ENCODE measurements around the gene CHDH.

CHDH gene

GRCh38 chr3:53808496-53808895, 37.7 kb downstream of the CHDH start:
- no peak for DNase-seq (ENCODE audit: low read depth)

DNA sequence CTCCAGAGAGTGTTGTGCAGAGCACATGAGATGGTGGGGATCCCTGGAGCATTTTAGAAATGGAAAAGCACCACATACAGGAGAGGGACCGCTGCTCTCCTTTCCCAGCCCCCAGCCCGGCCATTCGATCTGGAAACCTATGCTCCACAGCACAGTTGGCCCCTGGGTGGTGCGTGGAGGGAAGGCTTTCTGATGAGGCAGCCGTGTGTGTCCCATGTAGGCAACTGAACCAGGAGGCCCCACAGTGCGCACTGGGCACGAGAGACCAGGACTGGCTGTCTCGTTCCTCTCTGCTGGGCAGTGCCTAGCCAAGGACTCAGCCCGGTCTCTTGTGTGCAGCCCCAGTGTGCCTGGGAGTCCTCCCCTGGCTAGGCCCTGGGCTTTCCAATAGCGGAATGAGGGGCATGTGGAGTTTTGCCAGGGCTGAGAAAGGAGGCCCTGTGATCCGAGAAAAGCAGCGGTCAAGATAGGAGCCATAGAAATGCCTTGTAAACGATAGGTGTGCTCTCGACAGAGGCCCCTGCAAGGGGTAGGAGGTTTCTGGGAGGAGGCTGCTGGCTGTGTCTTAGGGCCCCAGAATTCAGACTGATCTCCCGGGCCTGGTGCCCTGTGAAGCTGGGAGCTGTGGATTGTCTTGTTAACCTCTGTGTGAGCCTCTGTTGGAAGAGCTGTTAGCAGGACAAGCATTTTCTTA, 39.0 kb downstream of the CHDH start:
- no peak for DNase-seq (ENCODE audit: low read depth)

DNA sequence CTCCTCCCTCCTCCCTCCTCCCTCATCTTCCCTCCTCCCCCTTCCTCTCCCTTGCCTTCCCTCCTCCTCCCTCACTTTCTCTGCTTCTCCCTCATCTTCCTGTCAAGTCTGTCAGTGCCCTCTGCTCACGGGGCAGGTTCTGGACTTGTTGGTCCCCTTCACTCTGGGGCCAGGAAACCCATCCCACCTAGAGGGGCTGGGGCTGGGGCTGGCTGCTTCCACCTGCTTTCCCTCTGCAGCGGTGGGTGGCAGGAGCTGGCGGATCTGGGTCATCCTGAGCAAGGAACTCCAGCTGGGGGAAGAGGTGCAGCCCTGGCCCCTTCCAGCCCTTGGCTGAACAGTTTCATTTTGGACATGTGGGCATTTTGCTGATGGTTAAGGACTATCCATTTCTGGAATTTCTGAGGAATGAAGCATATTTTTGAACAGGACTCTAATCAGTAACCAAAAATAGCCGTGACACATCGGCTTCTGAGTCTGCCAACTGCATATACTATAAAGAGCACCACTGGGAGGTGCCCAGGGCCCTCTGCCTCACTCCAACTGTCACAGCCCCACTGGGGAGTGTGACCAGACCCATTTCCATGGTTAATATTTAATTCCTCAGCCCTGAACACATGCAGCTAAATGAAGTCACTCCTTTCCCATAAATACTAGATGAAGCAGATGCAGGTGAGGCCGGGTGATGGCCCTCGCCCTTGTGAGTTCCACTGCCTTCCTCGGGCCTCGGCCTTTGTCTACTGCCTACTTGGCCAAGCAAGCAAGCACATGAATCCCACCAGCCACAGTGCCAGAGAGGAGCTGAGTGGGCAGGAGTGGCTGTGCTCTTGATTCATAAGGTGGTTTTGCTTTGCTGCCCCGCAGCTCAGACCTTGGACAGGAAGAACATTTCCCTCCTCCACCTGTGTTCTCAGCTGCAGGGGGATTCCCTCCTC, 39.8 kb downstream of the CHDH start:
- DNase-seq (ENCODE audit: low read depth), result no peak

GRCh38 chr3:53805463-53806159, 40.6 kb downstream of the CHDH start:
- no peak for DNase-seq (ENCODE audit: low read depth)

DNA sequence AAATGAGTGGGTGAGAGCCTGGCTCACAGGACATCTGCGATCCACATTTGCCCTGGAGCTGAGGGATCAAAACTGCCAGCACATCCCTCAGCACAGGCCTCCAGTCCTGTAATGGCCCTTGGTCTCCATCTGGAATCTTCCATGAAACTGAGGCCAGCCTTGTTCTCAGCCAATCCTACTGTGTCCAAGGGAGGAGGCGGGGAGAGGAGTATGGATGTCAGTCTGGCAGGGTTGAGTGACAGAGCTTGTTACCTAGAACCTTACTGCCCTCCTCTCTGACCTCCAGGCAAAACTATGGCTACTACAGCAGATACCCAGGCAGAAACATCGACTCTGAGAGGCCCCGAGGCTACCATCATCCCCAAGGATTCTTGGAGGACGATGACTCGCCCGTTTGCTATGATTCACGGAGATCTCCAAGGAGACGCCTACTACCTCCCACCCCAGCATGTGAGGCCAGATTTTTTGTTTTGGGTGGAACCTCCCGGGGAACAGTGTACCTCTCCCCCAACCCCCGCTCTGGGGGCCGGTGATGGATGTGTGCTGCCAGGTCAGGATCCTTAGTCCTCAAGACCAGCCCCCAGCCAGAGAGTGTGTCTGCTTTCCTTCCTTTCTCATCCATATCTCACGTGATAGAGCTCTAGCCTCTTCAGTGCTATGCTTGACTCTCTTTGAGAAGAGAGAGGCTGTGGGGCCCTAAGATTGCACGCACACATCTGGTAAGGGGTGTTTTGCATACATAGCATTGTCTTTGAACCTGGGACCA, 41.3 kb downstream of the CHDH start:
- DNase-seq (ENCODE audit: low read depth), result peak; percentile 56

DNA sequence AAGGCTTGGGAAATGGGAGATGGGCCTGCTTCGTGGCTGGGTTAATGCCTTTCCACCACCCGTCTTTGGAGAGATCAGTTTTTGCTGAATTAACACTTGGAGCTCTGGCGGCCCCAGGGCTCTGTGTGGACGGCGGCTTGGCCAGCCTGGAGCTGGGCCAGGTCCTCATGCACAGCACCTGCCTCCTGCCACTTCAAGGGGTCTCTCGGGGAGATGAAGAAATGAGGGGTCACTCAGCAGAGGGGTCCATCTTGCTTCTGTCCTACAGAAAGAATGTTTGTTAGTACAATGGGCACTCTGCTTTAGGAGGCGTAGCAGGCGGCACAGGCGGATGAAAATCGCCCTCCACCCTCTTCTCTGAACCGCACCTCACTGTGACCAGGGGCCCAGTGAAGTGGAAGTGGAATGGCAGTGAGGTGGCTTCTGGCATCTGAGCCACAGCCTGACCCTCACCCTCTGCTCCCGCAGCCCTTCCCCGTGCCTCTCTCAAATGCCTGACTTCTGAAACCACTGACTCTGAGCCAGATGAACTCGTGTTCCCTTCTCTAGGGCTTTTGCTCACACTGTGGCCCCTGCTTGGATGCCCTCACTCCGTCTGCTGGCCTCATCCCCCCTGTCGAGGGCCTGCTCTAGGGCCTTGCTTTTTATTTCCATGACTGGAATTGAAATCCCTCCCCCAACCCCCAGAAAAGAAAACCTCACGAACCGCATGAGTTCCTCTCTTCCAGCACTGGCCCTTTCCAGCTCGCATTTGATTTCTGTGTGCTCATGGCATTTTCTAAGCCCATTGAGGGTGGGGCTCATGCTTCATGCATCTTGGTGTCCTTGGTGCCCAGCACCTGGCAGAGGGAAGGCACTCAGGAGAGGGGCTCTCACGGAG, 42.2 kb downstream of the CHDH start:
- DNase-seq (ENCODE audit: low read depth), result no peak

GRCh38 chr3:53803124-53803815, 42.9 kb downstream of the CHDH start:
- no peak for DNase-seq (ENCODE audit: low read depth)

- DNase-seq (ENCODE audit: low read depth), result no peak
Observed at GRCh38 chr3:53802256-53802880, 43.9 kb downstream of the CHDH start.

- DNase-seq (ENCODE audit: low read depth), result no peak
Observed at GRCh38 chr3:53801319-53801718, 44.9 kb downstream of the CHDH start.

DNA sequence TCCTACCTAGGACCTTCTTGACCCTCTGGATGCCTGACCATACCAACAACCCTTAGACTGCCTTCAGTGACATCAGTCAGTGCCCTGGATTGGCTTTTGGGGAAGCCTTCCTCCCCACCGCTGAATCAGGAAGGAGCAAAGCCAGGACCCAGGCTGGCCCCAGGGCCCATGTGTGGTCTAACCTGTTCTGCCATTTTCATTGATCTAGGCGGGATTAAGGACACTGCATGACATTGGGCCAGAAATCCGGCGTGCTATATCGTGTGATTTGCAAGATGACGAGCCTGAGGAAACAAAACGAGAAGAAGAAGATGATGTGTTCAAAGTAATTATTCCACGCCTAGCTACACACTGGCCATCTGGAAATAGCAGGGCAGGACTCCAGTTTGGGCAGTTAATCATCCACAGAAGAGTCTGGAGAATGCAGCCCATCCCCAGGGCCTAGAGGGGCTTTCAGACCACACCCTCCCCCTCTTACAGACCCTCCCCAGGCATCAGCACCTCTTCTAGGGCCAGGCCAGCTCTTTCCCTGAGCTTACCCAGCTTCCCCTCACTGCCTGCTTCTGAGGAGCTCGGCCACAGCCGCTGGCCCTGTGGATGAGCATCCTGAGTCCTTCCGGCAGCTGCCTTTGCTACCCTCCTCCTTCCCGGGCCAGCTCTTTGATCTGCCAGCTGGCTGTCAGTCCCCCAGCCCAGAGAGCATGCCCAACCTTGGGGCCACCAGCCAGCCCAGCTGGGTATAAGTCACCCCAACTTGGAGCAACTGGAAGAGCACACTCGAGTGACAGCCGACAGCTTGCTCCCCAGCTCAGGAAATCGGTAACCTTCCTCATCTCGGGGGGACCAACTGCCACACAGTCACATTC, 45.9 kb downstream of the CHDH start:
- no peak for DNase-seq (ENCODE audit: low read depth)

DNA sequence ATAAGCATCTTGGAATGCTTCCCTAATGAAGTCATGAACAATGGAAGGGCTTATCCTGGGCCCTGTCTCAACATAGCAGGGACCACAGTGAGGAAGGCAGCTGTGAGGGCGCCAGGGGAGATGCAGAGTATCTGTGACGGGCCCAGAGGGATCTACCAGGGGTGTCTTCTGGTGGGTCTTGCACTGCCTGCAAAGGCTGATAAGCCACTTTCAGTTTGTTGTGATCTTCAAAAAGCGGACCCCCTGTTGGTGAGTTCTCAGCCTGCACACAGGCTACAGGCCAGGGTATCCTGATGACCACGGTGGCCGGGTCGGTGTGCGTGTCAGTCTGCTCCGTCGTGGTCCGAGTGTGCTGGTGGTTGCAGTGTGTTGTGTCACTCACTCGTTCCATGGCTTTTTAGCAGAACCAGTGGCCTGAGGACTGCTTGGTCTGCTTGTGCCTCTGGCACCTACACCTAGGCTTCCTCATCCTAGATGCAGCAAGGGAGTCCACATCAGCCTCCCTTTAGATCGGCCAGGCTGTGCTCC, 46.8 kb downstream of the CHDH start:
- no peak for DNase-seq (ENCODE audit: low read depth)

- DNase-seq (ENCODE audit: low read depth), result no peak
Observed at GRCh38 chr3:53798144-53798543, 48.1 kb downstream of the CHDH start.

DNA sequence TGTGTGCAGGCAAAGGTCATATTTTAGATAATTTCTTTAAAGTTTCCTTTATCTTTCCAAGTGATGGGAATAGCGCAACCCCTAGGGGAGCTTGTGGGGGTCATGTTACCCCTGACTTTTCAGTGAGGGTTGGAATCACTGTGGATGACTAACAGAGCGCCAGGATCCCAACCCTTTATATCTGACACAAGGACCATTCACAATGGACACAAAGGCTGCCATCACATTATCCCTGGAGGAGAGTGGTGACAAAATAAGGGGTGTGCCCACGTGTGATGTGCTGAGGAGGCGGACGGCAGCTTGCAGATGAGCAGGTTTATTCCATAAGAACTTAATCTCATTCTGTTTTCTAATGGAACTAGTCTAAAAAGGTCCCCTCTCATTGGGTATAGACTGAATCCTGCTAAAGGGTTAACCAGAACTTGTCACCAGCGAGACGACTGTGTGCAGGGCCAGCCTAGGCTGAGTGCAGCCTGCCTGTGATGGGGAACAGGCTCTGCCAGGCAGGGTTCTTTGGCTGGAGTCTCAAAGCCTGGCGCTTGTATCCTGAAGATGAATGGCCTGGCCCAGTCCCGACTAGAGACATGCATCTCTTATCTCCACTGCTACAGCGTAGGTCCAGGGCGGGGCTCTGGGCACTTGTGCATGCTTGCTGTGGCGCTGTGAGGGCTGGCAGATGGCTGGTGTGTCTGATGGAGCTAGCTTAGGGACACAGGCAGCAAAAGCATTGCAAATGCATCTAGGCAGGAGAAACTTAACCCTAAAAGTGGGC, 50.2 kb downstream of the CHDH start:
- no peak for DNase-seq (ENCODE audit: low read depth)

DNA sequence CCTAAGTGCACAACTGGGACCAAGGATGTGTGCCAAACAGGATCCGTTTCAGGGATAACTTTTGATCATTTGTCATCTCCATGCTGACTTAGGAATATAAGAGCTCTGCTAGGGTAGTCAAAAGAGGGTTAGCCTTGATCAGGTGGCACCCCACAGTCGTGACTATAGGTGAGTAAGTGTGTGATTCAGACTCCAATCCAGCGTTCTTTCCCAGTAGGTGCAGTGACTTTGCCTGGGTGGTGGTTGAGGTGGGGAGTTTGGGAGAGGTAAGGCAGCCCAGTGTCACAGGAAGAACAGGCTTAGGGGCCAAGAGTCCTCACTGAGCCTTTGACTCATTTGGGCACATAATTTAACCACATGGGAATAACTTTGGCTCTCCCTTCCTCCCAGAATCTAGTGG, 51.0 kb downstream of the CHDH start:
- no peak for DNase-seq (ENCODE audit: low read depth)

- no peak for DNase-seq (ENCODE audit: low read depth)
Observed at GRCh38 chr3:53794597-53794996, 51.6 kb downstream of the CHDH start.

- DNase-seq (ENCODE audit: low read depth), result no peak
Observed at GRCh38 chr3:53792866-53793265, 53.4 kb downstream of the CHDH start.

DNA sequence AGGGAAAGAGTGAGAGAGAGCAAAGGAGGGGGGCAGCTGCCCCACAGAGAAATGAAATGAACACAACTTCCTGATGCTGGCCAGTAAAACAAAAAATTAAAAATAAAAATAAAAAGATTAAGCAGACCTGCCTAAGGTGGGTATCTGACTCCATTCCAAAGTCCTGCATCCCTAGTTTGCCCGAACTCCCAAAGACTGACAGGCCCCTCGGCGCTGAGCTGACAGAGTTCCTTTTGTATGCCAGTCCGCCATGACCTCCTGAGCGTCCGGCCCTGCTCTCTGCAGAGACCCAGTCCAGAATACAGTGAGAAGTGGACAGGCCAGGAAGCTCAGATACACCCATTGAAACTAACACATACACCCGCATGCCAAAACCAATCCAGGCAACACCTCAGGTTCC, 54.9 kb downstream of the CHDH start:
- DNase-seq (ENCODE audit: low read depth), result no peak

DNA sequence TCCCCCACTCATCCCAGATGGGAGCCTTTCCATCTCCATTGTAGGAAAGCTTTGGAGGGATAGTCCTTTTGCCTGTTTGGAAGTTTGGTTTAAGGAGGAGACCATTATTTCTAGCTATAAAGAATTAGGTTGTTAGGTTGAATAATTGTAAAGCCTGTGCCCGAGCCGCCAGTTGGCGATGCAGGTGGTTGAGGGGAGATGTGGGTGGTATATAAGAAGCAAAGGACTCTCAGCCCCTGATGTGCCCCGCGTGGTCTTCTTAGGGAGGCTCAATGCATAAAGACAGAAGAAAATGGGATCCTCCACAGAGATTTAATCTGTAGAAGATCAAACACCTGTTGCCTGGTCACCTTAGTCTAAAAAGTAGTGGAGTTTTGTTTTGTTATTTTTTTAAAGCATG, 55.7 kb downstream of the CHDH start:
- no peak for DNase-seq (ENCODE audit: low read depth)

Measured in fibroblast of the conjunctiva (primary cell).